Amniotic stem cell (primary cell): ENCODE data around the gene SLCO1A2.

Experiments
- DNase-seq: peaks from one replicate; lab custom pipeline; 2025; lab: John Stamatoyannopoulos, UW

The SLCO1A2 gene

GRCh38 chr12:21219206-21219605 lies 115.5 kb downstream of the SLCO1A2 start:
- no peak for DNase-seq
